DMS79 treated with DMSO at 0.1 percent for 48 hours (cell line): Measurements from ENCODE around the gene LRP3.
"Not testable (repeated sequence)": the region's sequence is repeated elsewhere in the genome, so short reads cannot be mapped to it uniquely, and the experiment has no call there.

Experiments
- DNase-seq: peaks from one replicate; lab custom pipeline; 2025; lab: John Stamatoyannopoulos, UW

The LRP3 gene

GRCh38 chr19:33217881-33218280 is 23.8 kb downstream of the LRP3 start:
- no peak for DNase-seq

GRCh38 chr19:33219261-33219815 is 25.2 kb downstream of the LRP3 start:
- no peak for DNase-seq

- DNase-seq, result no peak
These were observed 26.0 kb downstream of the LRP3 start for GRCh38 chr19:33220115-33220514.

GRCh38 chr19:33220735-33221134 is 26.6 kb downstream of the LRP3 start:
- DNase-seq, result no peak

GRCh38 chr19:33221638-33222037 is 27.5 kb downstream of the LRP3 start:
- DNase-seq, result no peak

- not testable (repeated sequence) for DNase-seq
These were observed 28.1 kb downstream of the LRP3 start for GRCh38 chr19:33222255-33222654.

GRCh38 chr19:33224694-33225457 is 30.7 kb downstream of the LRP3 start:
- no peak for DNase-seq

GRCh38 chr19:33225458-33225926 is 31.4 kb downstream of the LRP3 start, which contains the start of gene SLC7A10:
Gene SLC7A10, minus strand, starts transcription at chr19:33225850. Its CDS starts 147 bp downstream, at chr19:33225703.
- no peak for DNase-seq

GRCh38 chr19:33226550-33227241 is 32.6 kb downstream of the LRP3 start:
- no peak for DNase-seq

GRCh38 chr19:33227242-33227650 is 33.1 kb downstream of the LRP3 start:
- no peak for DNase-seq

GRCh38 chr19:33227870-33228599 is 33.9 kb downstream of the LRP3 start:
- no peak for DNase-seq

- no peak for DNase-seq
These were observed 35.8 kb downstream of the LRP3 start for GRCh38 chr19:33229962-33230361.

- no peak for DNase-seq
These were observed 37.4 kb downstream of the LRP3 start for GRCh38 chr19:33231511-33231910.

GRCh38 chr19:33232656-33233055 is 38.5 kb downstream of the LRP3 start:
- no peak for DNase-seq

GRCh38 chr19:33233056-33233873 is 39.1 kb downstream of the LRP3 start:
- no peak for DNase-seq

- DNase-seq, result no peak
These were observed 40.0 kb downstream of the LRP3 start for GRCh38 chr19:33234092-33234491.

- no peak for DNase-seq
These were observed 40.6 kb downstream of the LRP3 start for GRCh38 chr19:33234736-33235135.

GRCh38 chr19:33235269-33235995 is 41.3 kb downstream of the LRP3 start:
- peak; percentile 47 for DNase-seq

- no peak for DNase-seq
These were observed 41.8 kb downstream of the LRP3 start for GRCh38 chr19:33235996-33236350.

- DNase-seq, result no peak
These were observed 42.7 kb downstream of the LRP3 start for GRCh38 chr19:33236696-33237390.
